ENCODE data around the gene SLC23A2.
"Not testable (repeated sequence)": the region's sequence is repeated elsewhere in the genome, so short reads cannot be mapped to it uniquely, and the experiment has no call there.

The SLC23A2 gene

DNA sequence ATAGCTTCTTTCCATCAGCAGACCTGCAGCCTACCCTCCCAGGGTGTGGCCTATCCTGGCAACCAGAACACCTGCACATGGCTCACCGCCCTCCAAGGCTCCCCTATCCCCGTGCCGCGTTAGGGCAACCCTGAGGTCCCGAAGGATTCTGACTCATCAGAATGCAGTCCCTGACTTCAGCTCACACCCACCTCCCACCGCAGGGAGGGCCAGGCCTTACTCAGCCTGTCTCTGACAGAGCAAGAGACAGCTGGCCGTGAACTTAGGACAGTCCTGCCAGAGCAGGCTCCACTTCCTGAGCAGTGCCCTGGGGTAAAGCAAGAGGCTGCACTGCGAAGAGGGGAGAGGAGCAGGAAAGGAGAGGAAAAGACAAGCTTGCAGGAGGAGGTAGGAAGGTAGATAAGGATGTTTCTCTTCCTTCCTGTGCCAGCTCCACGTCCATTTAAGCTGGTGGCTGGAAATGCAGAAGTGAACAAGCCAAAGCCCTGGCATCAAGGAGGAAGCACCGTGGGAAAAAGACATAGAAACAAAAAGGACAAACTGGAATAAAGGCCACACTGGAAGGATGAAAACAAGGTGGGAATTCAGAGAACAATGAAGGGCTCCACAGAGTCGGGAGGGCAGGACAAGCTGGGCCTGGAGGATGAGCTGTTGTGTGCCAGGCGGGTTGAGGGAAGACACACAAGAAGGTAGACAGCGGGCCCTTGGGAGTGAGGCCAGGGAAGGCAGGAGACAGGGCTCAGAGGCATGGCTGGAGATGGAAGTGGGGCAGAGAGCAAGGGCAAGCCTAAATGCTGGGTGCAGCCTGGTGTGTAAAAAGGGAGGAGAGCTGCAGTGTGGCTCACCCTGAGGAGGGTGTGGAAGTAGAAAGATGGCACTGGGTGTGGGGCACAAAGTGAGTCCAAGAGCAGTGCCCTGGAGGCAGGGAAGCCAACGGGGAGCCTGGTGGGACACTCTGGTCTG, 102.7 kb downstream of the SLC23A2 start:
- no peak for FAIRE-seq

DNA sequence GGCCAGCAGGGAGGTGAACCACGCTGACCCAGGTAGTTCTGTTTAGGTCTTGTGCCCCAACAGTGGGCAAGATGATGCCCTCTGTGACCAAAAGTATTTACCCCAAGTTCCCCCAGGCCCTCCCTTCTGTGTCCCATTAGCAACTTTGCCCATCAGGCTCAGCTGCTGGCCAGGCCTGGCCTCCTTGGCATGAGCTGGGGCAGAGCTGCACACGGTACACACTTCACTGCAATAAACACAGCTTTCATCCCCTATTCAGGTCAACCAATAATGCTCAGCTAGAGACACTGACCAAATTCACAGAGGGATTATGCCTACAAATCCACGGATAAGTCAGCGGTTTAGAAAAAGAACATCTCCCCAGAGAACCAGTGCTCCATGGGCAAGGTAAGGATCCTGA, 103.7 kb downstream of the SLC23A2 start:
- FAIRE-seq, result no peak

DNA sequence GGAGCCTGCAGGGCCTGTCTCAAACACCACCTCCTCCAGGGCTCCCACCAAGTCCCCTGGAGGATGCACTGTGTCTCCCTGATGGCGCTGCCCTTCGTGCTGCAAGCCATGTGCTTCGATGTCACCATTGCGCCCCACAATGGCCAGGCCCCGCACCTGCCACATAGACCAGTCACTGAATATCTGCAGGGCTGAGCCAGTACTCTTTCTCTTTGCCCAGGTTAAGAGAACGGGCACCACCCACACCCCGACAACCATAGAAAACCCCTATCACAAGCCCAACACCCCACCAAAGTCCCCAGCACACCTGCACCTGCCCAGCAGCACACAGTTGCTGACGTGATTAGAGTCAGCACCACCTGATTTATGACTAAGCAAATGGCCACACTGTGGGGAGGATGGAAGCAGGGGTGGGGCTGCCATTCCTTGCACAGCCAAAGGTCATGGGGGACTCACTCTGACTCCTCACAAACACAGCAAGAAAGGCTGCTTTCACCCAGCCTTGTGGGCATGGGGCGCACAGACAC, 104.3 kb downstream of the SLC23A2 start:
- no peak for FAIRE-seq

DNA sequence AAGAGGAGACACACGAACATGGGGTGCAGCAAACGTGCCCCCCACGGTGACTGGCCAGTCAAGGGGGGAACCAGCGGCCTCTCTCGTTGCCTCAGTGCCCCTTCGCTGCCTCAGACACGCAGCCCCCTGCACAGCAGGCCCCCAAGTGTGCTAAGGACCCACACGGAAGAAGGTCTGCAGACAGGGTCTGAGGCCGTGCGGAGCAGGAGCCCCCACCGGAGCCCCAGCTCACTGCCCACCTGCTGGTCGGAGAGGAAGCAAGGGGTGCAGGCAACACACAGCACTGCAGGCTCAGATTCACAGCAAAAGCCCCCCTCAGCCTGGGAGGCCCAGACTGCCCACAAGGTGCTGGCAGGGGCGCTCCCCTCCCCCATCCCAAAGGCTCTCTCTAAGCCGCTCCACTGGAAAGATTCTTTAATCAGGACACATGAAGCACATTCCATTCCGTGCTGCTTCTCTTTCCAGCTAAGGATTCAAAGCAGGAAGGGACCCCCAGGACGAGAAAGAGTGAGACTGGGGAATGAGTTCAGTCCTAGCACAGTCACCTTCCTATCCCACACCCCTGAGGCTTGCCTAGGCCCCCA, 105.1 kb downstream of the SLC23A2 start:
- no peak for FAIRE-seq

- no peak for FAIRE-seq
These were observed 106.3 kb downstream of the SLC23A2 start for GRCh38 chr20:4894981-4895381.

DNA sequence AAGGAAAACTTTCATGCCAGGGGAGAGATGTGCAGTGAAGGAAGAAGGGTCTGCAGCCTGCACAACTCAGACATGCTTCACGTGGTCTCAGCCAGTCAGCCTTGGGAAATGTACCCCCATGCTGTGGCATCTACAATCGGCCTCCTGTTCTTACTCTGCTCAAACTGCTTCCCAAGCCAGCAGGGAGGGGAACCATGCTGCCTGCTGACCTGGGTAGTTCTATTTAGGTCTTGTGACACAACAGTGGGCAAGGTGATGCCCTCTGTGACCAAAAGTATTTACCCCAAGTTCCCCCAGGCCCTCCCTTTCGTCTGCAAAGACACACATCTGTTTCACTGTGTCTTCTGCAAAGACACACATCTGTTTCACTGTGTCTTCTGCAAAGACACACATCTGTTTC, 106.9 kb downstream of the SLC23A2 start:
- no peak for FAIRE-seq

- no peak for FAIRE-seq
These were observed 107.6 kb downstream of the SLC23A2 start for GRCh38 chr20:4893709-4894108.

- FAIRE-seq, result no peak
These were observed 109.3 kb downstream of the SLC23A2 start for GRCh38 chr20:4891997-4892396.

- FAIRE-seq, result no peak
These were observed 110.0 kb downstream of the SLC23A2 start for GRCh38 chr20:4891190-4891763.

GRCh38 chr20:4889446-4889845, 111.9 kb downstream of the SLC23A2 start:
- no peak for FAIRE-seq

GRCh38 chr20:4887586-4887985, 113.7 kb downstream of the SLC23A2 start:
- no peak for FAIRE-seq

GRCh38 chr20:4886771-4887527, 114.4 kb downstream of the SLC23A2 start:
- FAIRE-seq, result no peak

DNA sequence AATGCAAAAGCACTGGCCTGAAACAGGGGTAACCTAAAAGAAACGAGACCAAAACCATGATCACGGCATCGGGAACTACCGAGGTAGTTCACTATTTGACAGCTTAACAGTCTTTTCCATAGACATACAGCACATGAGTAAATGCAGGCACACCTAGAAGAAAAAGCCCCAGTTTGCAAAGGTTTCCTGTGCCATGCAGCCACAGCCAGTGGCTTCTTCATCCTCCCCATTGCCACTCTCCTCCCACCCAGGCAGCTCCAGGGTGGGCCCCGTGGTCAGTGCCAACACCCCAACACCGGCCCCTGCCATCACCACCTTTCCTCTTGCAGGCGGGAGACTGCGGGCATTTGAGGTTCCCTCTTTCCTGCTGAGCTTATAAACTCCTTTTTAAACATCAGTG, 115.4 kb downstream of the SLC23A2 start:
- no peak for FAIRE-seq

- FAIRE-seq, result no peak
These were observed 117.8 kb downstream of the SLC23A2 start for GRCh38 chr20:4883546-4883945.

DNA sequence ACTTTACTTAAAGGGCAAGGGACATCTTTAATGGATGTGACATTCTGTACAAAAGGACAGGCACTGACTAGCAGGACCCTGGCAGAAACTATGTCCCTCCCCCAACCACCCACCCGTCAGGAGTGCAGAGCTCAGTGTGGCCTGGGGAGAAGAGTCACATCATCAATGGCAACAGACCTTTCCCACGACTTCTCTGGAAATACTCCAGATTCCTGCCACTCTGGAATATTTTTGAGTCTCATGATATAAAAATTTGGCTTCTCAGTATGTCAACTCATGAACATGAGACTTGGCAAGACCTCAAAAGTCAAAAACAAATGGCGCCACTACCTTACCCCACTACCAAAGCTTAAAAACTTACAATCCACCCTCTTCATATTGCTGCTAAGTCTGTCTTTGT, 118.3 kb downstream of the SLC23A2 start:
- FAIRE-seq, result no peak

- FAIRE-seq, result no peak
These were observed 120.1 kb downstream of the SLC23A2 start for GRCh38 chr20:4881006-4881730.

- no peak for FAIRE-seq
These were observed 121.3 kb downstream of the SLC23A2 start for GRCh38 chr20:4880051-4880450.

GRCh38 chr20:4878099-4878498, 123.2 kb downstream of the SLC23A2 start:
- not testable (repeated sequence) for FAIRE-seq

- FAIRE-seq, result no peak
These were observed 124.6 kb downstream of the SLC23A2 start for GRCh38 chr20:4876731-4877130.

DNA sequence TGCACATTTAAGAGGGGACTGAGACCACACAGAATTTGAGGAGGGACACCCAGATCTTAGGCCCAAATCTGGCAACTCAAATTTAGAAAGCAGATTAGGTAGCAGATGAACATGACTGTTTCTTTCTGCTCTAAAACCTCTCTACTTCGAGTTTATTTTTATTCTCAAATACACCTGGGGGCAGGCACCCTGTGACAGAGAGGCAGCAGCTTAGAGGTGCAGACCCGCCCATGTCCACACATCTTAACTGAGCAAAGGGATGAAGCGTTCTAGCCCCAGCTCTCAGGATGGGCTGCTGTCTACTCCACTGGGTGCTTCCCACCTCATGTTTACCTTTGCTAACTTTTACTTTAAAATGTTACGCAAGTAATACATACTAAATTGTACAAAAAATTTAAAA, 125.0 kb downstream of the SLC23A2 start:
- no peak for FAIRE-seq

DNA sequence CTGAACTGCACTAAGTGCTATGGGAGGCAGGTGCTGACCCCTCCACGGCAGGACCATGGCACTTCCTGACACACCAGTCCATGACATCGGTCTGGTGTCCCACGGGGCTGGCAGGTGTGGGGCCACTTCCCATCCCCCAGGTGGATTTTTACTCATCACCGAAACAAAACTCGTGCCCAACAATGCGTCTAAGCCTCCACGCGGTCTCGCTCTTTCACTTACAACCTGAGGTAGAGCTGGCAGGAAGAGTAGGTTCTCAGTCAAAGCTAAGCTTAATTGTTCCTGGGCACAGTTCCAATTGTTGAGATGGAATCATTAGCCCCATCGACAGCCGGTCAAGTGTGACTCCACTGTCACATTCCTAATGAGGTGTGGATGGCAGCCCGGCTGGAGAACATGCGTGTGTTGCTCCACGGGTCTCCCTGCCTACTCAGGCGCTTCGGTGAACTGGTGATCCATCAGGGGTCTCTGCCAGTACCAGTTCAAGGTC, 125.7 kb downstream of the SLC23A2 start:
- FAIRE-seq, result no peak

DNA sequence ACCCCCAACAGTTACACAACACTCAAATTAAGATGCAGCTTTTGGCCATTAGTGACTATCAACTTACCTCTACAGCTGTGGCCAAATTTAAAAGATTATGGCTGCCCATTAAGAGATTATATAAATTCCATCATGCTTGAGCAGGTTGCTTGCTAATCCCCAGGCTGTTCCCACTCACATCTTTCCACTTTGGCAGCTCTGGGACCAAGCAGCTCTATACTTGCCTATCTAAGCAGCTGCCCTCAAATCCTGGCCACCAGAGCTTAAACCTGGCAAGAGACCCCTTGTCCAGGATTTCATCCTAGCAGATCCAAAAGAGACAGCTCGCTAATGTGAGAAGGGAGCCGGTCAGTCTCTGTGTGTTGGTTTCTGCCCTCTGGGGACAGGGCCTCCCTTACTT, 127.9 kb downstream of the SLC23A2 start:
- no peak for FAIRE-seq

Data from G401.6 (cell line).